ENCODE measurements around the gene NPR2.

NPR2 gene

DNA sequence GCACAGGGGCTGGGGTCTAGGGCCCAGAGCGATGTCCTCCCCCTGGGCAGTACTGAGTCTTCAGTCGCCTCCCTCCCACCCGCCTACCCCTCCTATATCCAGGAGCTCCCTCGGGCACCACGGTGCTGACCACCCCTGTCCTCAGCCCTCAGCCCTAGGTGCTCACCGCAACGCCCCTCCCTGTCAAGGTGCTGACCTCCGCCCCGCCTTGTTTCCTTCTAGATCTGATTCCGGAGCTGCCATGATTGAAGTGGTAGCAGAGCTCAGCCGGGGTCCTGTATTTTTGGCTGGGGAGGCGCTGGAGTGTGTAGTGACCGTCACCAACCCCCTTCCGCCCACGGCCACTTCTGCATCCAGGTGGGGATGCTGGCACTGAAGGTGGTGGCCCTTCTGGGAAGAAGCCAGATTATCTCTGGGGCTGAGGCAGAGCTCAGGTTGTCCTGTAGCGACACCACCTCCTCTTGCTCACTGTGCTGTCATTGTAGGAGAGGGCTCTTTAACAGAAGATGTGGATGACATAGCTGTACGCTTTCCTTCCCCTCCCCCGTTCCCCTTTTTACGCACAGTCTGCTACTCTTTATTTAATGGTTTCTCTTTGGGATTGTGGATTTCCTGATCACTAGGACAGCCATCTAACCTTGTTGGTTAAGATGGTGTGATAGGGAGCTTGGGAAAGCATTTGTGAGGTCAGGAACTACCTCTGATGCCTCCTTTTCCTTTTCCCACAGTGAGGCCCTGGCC lies 41.7 kb upstream of the NPR2 start:
- Histone ChIP-seq H3K4me1 (ENCODE audit: low read depth, poor library complexity, severe bottlenecking) (peaks cover 23% of the 10 kb centered on the region), H3K27me3 (ENCODE audit: insufficient read depth, low read depth) (no peaks in the 10 kb centered on the region), H3K4me3 (IDR thresholded peaks at IDR 0.05; ENCODE audit: insufficient read depth, low read depth, low read length) (no peak overlapping the region), H3K27ac (no peak overlapping the region), H3K79me2 (ENCODE audit: insufficient read depth, low read depth) (peaks cover 35% of the 10 kb centered on the region), H3K36me3 (ENCODE audit: insufficient read depth) (no peaks in the 10 kb centered on the region), H2AFZ (ENCODE audit: low read depth) (peak overlapping the region; percentile 76), H4K20me1 (ENCODE audit: insufficient read depth) (no peaks in the 10 kb centered on the region; the same call in 1 of the 2 replicates), H3K4me2 (peak overlapping the region; percentile 68), H3K9ac (peak overlapping the region; percentile 45; the same call in 1 of the 2 replicates)
- no peak for TF ChIP-seq CTCF (conservative IDR thresholded peaks at IDR 0.05; ENCODE audit: low read depth, low read length)

DNA sequence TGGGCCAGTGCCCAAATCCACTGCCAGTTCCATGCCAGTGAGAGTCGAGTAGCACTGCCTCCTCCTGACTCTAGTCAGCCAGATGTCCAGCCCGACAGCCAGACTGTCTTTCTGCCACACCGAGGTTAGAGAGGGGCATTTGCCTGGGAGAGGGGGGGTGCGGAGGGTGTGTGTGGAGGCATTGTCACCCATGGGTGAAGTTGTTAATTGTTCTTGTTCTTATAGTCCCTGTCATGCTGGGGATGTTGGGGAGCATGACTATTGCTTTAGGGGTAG lies 41.2 kb upstream of the NPR2 start:
- no peak overlapping the region for H3K9ac ChIP-seq
- H3K27me3 ChIP-seq (ENCODE audit: insufficient read depth, low read depth): no peaks in the 10 kb centered on the region
- no peaks in the 10 kb centered on the region; the same call in 1 of the 2 replicates for H4K20me1 ChIP-seq (ENCODE audit: insufficient read depth)
- H2AFZ ChIP-seq (ENCODE audit: low read depth): no peak overlapping the region
- no peaks in the 10 kb centered on the region for H3K36me3 ChIP-seq (ENCODE audit: insufficient read depth)
- H3K4me2 ChIP-seq: peak overlapping the region; percentile 68
- no peak overlapping the region for H3K4me3 ChIP-seq (IDR thresholded peaks at IDR 0.05; ENCODE audit: insufficient read depth, low read depth, low read length)
- H3K79me2 ChIP-seq (ENCODE audit: insufficient read depth, low read depth): peaks cover 33% of the 10 kb centered on the region
- H3K27ac ChIP-seq: no peak overlapping the region
- no peak for TF ChIP-seq CTCF (conservative IDR thresholded peaks at IDR 0.05; ENCODE audit: low read depth, low read length)
- peaks cover 23% of the 10 kb centered on the region for H3K4me1 ChIP-seq (ENCODE audit: low read depth, poor library complexity, severe bottlenecking)

DNA sequence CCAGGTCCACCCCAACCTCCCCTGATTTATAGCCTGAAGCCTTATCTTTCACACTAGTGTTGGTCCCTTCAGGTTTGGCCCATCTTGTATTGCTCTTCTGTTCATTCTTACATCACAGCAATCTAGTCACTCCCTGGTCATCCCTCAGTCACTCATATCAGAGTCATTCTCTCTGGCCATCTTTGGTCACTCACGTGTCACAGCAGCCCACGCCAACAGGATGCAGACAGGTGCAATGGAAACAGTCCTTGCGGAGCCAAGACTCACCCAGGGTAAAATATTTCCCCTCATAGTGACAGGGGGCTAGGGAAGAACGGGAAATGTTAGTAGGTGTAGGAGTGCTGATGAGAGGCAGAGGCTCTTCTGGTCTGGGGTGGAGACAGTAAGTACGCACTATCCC lies 37.9 kb upstream of the NPR2 start:
- no peak for TF ChIP-seq CTCF (conservative IDR thresholded peaks at IDR 0.05; ENCODE audit: low read depth, low read length)
- Histone ChIP-seq H3K4me2 (no peak overlapping the region), H3K4me3 (IDR thresholded peaks at IDR 0.05; ENCODE audit: insufficient read depth, low read depth, low read length) (no peak overlapping the region), H3K4me1 (ENCODE audit: low read depth, poor library complexity, severe bottlenecking) (peaks cover 15% of the 10 kb centered on the region), H3K36me3 (ENCODE audit: insufficient read depth) (no peaks in the 10 kb centered on the region), H3K9ac (no peak overlapping the region), H2AFZ (ENCODE audit: low read depth) (no peak overlapping the region), H4K20me1 (ENCODE audit: insufficient read depth) (no peaks in the 10 kb centered on the region), H3K27ac (no peak overlapping the region), H3K79me2 (ENCODE audit: insufficient read depth, low read depth) (peaks cover 15% of the 10 kb centered on the region), H3K27me3 (ENCODE audit: insufficient read depth, low read depth) (no peaks in the 10 kb centered on the region)

DNA sequence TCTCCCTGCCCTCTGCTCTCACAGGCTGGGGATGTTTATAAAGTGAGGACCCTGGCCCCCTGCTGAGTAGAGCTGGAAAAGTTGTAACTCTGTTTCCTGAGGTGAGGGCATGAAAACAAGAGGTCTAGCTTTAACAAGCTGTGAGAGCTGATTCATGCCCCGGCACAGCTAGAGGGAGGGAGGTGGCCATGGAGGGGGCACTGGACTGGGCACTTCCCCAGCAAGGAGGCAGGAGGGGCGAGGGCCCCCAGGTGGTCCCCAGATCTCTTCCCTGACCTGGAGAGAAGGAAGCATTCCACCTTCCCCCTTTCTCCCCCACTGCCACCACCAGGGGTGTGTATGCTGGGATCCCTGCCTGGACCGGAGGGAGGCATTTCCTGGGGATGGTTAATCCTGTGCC lies 37.1 kb upstream of the NPR2 start, which contains the start of gene MSMP:
Gene MSMP, minus strand, starts transcription at position 13 of the 400 bp plus-strand sequence. CDS start 147 bp downstream, outside the sequence.
- H3K36me3 ChIP-seq (ENCODE audit: insufficient read depth): no peaks in the 10 kb centered on the region
- H3K27me3 ChIP-seq (ENCODE audit: insufficient read depth, low read depth): no peaks in the 10 kb centered on the region
- no peak within 1 kb of the TSS for H3K27ac ChIP-seq
- peaks cover 22% of the 10 kb centered on the region for H3K4me1 ChIP-seq (ENCODE audit: low read depth, poor library complexity, severe bottlenecking)
- peaks cover 21% of the 10 kb centered on the region; the same call in 1 of the 2 replicates for H3K79me2 ChIP-seq (ENCODE audit: insufficient read depth, low read depth)
- no peak within 1 kb of the TSS for H3K4me2 ChIP-seq
- no peaks in the 10 kb centered on the region for H4K20me1 ChIP-seq (ENCODE audit: insufficient read depth)
- H3K4me3 ChIP-seq (IDR thresholded peaks at IDR 0.05; ENCODE audit: insufficient read depth, low read depth, low read length): no peak within 1 kb of the TSS
- H2AFZ ChIP-seq (ENCODE audit: low read depth): no peak within 1 kb of the TSS
- H3K9ac ChIP-seq: no peak within 1 kb of the TSS
- no peak for TF ChIP-seq CTCF (conservative IDR thresholded peaks at IDR 0.05; ENCODE audit: low read depth, low read length)
